ENCODE data around the gene EEA1.

EEA1 gene

GRCh38 chr12:92879698-92880322 is 49.3 kb downstream of the EEA1 start:
- no peak for DNase-seq

- no peak for DNase-seq
Measured at GRCh38 chr12:92877904-92878303, 51.2 kb downstream of the EEA1 start.

- DNase-seq = no peak
Measured at GRCh38 chr12:92876496-92876895, 52.6 kb downstream of the EEA1 start.

GRCh38 chr12:92871116-92871515 is 58.0 kb downstream of the EEA1 start:
- DNase-seq = no peak

- no peak for DNase-seq
Measured at GRCh38 chr12:92866418-92866817, 62.7 kb downstream of the EEA1 start.

DNA sequence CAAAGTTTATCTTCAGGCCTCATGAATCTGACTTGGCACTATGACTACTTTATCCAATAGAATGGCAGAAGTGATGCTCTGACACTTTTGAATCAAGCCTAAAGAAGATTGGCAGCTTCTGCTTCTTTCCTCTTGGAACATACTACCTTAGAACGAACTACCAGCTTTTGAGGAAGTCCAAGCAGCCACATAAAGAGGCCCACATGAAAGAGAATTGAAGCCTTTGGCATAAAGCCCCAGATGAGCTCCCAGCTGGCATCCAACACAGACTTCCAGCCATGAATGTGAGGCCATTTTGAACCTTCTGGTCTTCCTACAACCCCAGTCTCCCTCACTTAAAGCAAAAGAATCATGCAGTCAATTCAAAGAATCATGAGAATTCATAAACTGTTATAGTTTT is 65.8 kb downstream of the EEA1 start:
- no peak for DNase-seq

GRCh38 chr12:92861381-92861780 is 67.7 kb downstream of the EEA1 start:
- no peak for DNase-seq

- DNase-seq = no peak
Measured at GRCh38 chr12:92860521-92860920, 68.6 kb downstream of the EEA1 start.

DNA sequence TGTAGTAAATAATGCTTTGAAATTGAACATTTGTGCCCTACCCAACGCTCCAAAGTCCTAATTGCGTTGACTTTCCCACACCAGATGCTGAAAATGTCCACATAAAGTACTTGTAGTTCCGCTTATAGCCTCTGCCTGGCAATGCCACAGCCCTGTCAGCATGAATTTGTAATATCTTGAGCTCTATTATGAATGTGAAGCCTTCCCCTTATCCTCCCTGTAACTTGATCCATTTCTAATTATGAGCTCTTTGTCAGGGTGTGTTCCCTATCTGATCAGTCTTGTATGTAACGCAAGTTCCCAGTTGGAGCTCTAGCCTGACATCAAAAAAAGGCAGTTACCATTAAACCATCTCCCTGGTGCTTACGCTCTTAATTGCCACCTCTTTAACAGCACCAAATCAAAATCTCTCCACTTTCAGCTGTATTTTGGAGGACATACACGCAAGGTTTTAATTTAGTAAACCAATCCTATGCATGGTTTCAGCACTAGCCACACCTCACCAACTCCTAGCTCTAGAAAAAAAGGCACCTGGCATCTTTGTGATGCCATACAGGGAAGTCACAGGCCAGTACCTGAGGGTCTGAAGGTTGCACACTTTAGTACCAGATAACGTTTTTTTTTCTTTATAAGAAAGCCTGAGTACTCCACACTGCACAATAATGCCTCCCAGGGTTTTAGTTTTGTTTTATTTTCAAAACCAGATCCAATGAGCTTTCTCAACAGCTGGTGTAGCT is 69.3 kb downstream of the EEA1 start:
- DNase-seq = peak; percentile 66

DNA sequence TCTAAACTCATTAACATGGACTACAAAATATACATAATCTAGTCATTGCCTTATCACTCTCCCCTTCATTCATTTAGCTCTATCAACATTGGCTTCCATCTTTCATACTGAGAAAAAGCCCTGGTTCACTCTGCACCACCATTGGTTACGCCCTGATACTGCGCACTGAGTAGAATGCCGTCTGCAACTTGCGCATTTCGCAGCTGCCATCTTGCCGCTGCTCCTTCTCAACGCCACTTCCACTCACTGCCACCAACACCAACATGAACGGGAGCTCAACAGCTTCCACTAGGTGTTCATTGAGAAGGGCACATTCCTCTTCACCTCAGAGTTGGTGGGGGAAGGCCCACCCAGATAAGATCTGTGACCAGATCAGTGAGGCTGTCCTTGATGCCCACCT is 71.3 kb downstream of the EEA1 start:
- DNase-seq = no peak

GRCh38 chr12:92854344-92854743 is 74.8 kb downstream of the EEA1 start:
- no peak for DNase-seq

- DNase-seq = no peak
Measured at GRCh38 chr12:92848740-92849139, 80.4 kb downstream of the EEA1 start.

DNA sequence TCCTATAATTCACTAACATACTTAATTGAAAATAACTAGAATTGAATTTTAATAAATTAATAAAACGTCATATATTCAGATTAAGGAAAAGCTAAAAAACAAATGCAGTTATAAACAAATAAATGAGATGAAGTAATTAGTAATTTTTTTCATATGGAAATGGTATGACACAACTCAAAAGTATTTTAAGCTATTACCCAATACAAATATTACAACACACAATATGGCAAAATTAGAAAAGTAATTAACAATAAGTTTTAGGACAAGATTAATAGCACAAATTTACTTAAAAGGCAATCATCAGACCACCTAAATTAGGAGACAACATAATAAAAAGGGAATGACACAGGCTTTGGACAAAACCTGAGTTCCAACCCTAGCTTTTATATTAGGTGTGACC is 81.7 kb downstream of the EEA1 start:
- no peak for DNase-seq

DNA sequence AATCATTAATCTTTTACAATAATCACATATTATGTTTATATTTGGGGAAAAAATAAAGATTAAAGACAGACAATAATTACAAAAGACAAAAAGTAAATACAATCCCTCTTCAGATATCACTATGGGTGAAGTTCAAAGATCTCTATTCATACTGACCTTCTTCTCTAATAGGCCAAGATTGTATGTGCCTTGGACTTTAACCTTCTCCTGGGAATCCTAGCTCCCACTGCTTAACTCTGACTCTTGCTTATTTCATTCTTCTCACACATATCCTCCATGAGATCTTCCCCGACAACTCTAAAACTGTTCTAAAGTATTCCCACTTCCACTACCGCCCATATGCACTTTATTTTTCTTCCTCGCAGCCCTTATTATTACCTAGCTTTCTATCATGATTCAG is 83.8 kb downstream of the EEA1 start:
- DNase-seq = no peak

DNA sequence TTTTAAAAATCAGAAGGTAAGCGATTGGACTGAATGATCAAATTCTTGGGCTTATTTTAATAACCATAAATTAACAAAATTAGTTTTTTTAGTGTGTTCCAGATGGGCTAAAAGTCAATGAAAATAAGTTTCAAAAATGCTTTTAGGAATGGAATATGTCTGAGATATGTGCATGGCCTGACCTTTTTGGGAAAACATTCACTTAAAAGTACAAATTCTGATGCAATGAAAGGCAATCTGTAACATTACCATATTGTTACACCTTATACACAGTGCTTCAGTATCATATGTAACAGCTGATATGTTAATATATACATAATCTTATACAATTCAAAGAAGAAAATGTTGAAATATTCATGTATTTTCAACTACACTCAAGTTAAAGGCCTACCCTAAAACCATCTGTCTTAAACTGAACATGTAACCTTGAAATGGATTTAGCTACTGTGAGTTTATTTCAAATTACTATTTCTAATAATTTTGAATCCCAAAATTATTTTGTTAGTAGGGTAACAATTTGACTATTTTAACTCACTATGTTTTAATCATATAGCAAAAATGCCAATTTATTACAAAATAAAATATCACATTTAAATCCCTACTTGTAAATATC is 84.8 kb downstream of the EEA1 start:
- DNase-seq = no peak

GRCh38 chr12:92829686-92830282 is 99.3 kb downstream of the EEA1 start:
- no peak for DNase-seq

DNA sequence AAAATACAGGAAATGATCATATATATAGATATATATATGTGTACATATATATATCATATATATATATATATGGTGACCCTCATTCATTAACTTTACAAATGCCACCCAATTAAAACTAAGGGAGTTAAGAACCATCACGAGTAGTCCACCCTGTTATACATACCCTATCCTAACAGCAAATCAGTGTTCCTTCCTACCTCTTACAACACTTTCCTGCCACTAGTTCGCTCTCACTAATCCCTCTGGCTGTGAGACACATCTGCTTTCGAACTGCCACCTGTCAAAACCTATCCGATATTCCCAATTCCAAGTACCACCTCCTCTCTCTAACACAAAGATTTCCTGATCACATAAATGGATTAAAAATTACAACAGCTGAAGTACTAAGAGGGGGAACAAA is 100.5 kb downstream of the EEA1 start:
- no peak for DNase-seq

GRCh38 chr12:92827836-92828431 is 101.2 kb downstream of the EEA1 start:
- DNase-seq = peak; percentile 43

- DNase-seq = no peak
Measured at GRCh38 chr12:92821142-92821541, 108.0 kb downstream of the EEA1 start.

DNA sequence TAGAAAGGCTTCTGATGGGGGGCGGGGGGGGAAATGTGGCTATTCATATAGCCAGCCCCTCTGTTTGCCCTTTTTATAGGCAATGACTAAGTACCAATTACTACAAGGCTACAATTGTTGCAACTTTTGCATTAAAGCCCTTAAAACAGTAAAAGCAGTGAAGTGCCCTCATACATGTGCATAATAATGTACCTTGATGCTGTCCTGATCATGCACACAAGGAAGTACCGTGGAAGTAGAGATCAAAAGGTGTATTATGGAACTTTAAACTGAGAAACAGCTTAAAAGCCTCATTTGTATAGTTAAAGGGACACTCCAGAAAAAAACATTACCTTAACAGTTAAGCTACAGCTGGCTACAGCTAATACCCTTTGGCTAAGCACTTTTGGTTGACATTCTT is 114.5 kb downstream of the EEA1 start:
- DNase-seq = no peak

DNA sequence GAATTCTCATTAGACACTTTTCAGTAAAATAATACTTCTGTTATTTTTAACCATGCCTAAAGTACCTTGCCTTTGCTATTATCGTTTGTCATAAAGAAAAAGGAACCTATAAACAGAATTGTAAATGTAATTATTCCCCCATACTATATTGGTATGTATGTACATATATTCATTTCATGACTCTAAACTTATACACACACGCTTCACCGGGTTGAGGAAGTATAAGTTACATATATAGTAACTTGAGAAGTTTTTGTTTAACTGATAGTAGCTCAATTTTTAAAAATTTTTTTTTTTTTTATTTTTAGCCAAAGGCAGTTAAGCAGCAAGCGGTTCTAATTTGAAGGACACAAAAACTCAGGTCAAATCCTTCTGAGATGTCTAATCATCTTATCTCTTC is 118.7 kb downstream of the EEA1 start:
- no peak for DNase-seq

GRCh38 chr12:92803903-92804302 is 125.2 kb downstream of the EEA1 start:
- DNase-seq = no peak

DNA sequence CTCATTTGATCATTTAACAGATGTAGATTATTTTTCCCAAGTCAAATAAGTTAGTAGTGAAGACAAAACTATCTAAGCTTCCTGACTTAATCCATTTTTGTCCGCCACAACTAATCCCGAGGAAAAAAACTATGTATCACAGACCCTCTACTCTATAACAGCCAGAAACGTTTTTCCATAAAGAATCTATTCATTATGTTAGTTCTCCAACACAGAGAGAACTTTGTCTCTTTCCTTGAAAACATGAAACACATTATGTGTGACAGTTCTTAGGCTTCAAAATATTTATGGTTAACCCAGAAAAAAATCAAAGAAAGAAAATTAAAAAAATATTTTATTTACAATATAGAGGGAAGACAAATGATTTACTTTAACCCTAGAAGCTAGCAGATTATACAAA is 126.2 kb downstream of the EEA1 start:
- peak; percentile 15 for DNase-seq

GRCh38 chr12:92796650-92797049 is 132.4 kb downstream of the EEA1 start:
- DNase-seq = no peak

All from eye (tissue), 1 donor.